Mesenteric fat pad (tissue), 1 donor: ENCODE results near the gene NUP62CL. TPM values are rescaled to one million over a fixed set of nuclear protein-coding genes. Genes with fewer than 3 reads are reported as not detected.

Experiments used
- DNase-seq: peaks from one replicate; pipeline ENCODE4 v3.0.0-alpha.2; 2020; ENCODE audit warnings: low spot score
- total RNA-seq: library from RNA; stranded (reverse); fragmentation: NEBNext Ultra II Directional; extraction: Animal tissue kit (Norgen Biotek cat#: 25700); gene quantifications from one replicate; pipeline ENCODE4 v1.2.1, GENCODE V29; 2021
- donor health status: DM: yes; HTN: yes; CAD: no.

Gene NUP62CL
- total RNA-seq, 1 donor from 2014 or later = not detected

DNA sequence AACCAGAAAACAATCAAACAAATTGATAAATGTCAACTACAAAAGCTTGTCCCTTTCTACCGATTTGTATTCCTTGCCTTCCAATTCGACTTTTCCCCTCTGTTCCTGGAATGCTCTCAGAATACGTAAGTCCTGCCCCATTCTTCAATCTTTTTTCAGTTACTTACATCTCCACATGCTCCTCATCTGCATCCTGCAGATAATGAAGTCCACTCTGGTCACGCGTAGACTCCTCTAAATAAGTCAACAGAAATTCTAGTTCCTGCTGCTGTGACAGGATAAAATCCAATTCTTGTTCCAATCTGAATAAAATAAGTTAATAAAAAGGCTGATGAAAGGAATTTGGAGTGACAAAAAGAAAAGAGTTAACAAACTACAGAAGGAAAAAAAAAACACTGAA, 53.2 kb downstream of the NUP62CL start:
- DNase-seq = no peak

DNA sequence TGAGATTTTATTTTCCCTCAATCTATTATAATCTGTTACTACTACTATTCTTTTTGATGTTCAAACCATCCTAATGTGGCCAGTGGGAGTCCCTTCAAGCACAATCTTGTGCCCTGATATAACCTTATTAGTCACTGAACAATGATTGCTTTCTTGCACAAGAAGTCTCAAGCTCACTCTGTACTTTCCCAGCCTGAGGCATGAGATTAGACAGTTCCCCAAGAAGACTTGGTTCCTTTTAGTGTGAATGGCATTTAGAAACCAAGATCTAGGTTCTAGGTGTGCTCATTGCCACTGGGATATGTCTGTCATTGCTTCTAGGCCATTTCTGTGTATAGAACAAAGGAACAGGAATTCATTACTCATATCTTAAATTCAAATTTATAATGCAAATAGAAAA, 59.6 kb downstream of the NUP62CL start:
- no peak for DNase-seq

GRCh38 chrX:107135965-107136307, 70.3 kb downstream of the NUP62CL start:
- no peak for DNase-seq

GRCh38 chrX:107135049-107135964, 70.9 kb downstream of the NUP62CL start:
- no peak for DNase-seq

- no peak for DNase-seq
Measured at GRCh38 chrX:107123750-107124149, 82.5 kb downstream of the NUP62CL start.

- DNase-seq = no peak
Measured at GRCh38 chrX:107119283-107119682, 87.0 kb downstream of the NUP62CL start.

- peak; percentile 87 for DNase-seq
Measured at GRCh38 chrX:107118322-107119147, 87.7 kb downstream of the NUP62CL start, which contains the start of gene RBM41. TSS of gene RBM41 (minus strand) at chrX:107118822. CDS start at chrX:107118773, 49 bp downstream.

DNA sequence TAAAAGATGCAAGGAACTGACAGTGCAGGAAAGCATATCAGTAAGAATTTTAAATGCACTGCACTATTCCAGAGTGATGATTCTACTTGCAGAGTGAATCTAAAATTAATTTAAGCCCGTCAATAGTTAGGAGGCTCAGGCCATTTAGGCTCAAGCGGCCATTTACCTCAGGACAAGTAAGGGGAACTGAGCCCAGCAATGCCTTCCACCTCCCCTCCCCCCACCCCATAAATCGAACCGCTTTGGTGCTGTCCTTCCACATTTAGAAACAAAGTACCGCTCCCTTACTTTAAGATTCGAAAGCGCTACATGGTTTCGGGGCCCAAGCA, 88.3 kb downstream of the NUP62CL start:
- DNase-seq = no peak

- DNase-seq = no peak
Measured at GRCh38 chrX:107107459-107107858, 98.8 kb downstream of the NUP62CL start.

DNA sequence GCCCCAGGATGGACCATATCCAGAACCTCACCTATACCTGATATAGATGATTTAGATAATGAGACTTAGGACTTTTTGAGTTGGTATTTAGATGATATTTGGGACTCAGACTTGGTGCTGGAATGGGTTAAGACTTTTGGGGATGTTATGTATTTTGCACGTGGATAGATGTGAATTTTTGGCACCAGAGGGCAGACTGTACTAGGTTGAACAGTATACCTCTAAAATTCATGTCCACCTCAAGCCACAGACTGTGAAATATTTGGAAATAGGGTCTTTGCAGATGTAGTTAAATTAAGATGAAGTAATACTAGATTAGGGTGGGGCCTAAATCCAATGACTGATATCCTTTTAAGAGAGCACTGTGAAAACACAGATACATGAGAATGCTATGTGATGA, 103.3 kb downstream of the NUP62CL start:
- DNase-seq = no peak

DNA sequence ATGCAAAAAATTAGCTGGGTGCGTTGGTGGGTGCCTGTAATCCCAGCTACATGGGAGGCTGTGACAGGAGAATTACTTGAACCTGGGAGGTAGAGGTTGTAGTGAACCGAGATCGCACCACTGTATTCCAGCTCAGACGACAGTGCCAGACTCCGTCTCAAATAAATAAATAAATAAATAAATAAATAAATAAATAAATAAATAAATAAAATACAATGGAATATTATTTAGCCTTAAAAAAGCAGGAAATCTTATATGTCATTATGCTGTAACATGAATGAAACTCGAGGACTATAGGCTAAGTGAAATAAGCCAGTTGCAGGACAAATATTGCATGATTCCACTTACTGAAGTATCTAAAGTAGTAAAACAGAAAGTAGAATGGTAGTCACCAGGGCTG, 130.1 kb downstream of the NUP62CL start:
- no peak for DNase-seq

Other genes with a start within 250 kb of the NUP62CL start
- 22.6 TPM for gene MORC4, start 206.2 kb downstream of the NUP62CL start, total RNA-seq
- 10.9 TPM for gene RBM41, start 87.6 kb downstream of the NUP62CL start, total RNA-seq
- not detected for gene DNAAF6, start 178 bp upstream of the NUP62CL start, total RNA-seq
- gene FRMPD3, start 243.2 kb upstream of the NUP62CL start, total RNA-seq = 0.13 TPM